Endothelial cell of umbilical vein (primary cell): ENCODE data around the gene C19orf44. TPM values are rescaled to one million over a fixed set of nuclear protein-coding genes. Genes with fewer than 3 reads are reported as not detected.

Experiments
- BruUV-seq: library from RNA; stranded (reverse); fragments of 400-500 nt; replicated peaks from 2 replicates; lab custom pipeline; 2021; lab: Mats Ljungman, UMichigan
- CTCF ChIA-PET: fragments of 300-600, 350-600 bp; sonication (Branson Sonifier 250); formaldehyde crosslinking; loops from one replicate; lab custom pipeline; 2021; ENCODE audit warnings: antibody characterized with exemption, inconsistent platforms; lab: Charles Lee
- POLR2A ChIA-PET: fragments of 300-600, 350-600 bp; sonication (Branson Sonifier 250); formaldehyde crosslinking; loops from one replicate; lab custom pipeline; 2021; ENCODE audit warnings: antibody characterized with exemption, inconsistent platforms; lab: Charles Lee
- DNase-seq: peaks from one replicate; pipeline ENCODE4 v3.0.0-alpha.2; 2011; ENCODE audit warnings: low read depth, low spot score
- FAIRE-seq: peaks from 2 replicates; lab custom pipeline; 2011; peaks lifted over from hg19 to GRCh38; lab: Jason Lieb, UNC
- H2AFZ ChIP-seq: 2 replicates; pipeline ENCODE4 v1.6.0; 2012; ENCODE audit warnings: low read depth, low read length, control low read depth, inconsistent platforms
- H3K27ac ChIP-seq: 2 replicates; pipeline ENCODE4 v1.5.1; 2011; ENCODE audit warnings: low read depth, mild to moderate bottlenecking, control low read depth, low read length, moderate library complexity; ENCODE audit not compliant: insufficient read depth
- H3K27me3 ChIP-seq, 2 experiments: 2 replicates each; pipeline versions ENCODE4 v1.6.0 to v1.6.1; 2011; ENCODE audit warnings: low read length in 2 of 2, mixed read lengths in 1 of 2; ENCODE audit not compliant: control insufficient read depth in 2 of 2, insufficient read depth in 2 of 2
- H3K36me3 ChIP-seq, 2 experiments: 2 replicates in 1 of 2; 3 replicates in 1 of 2; pipeline ENCODE4 v1.5.1; 2011; ENCODE audit warnings: low read length in 2 of 2, mild to moderate bottlenecking in 1 of 2, moderate library complexity in 1 of 2; ENCODE audit not compliant: control insufficient read depth in 2 of 2, insufficient read depth in 2 of 2; ENCODE audit errors: extremely low read depth in 1 of 2
- H3K4me1 ChIP-seq: 3 replicates; pipeline ENCODE4 v1.5.1; 2011; ENCODE audit warnings: mild to moderate bottlenecking, low read length; ENCODE audit not compliant: control insufficient read depth, insufficient read depth; ENCODE audit errors: extremely low read depth
- H3K4me2 ChIP-seq: 2 replicates; pipeline ENCODE4 v1.6.1; 2011; ENCODE audit warnings: low read length, control low read depth, mixed read lengths; ENCODE audit not compliant: insufficient read depth
- H3K4me3 ChIP-seq, 3 experiments: fragments of 200-600 bp in 1 of 3; sonication (generic), shearing (Covaris generic) in 1 of 3; replicated peaks in 1 of 3; 2 replicates each; pipeline ENCODE4 v1.5.1; 2011 to 2016; ENCODE audit warnings: control low read depth in 3 of 3, low read length in 3 of 3, mild to moderate bottlenecking in 2 of 3, inconsistent platforms in 1 of 3, low read depth in 1 of 3, moderate library complexity in 1 of 3; ENCODE audit not compliant: insufficient read depth in 1 of 3
- H3K79me2 ChIP-seq: 2 replicates; pipeline ENCODE4 v1.6.0; 2012; ENCODE audit warnings: low read length, inconsistent platforms; ENCODE audit not compliant: control insufficient read depth, insufficient read depth
- H3K9ac ChIP-seq: replicated peaks from 2 replicates; pipeline ENCODE3; 2011; ENCODE audit warnings: low read length, control low read depth; ENCODE audit not compliant: insufficient read depth; ENCODE audit errors: extremely low read depth
- H3K9me1 ChIP-seq: replicated peaks from 3 replicates; pipeline ENCODE4 v1.6.0; 2011; ENCODE audit warnings: mild to moderate bottlenecking, low read length; ENCODE audit not compliant: control insufficient read depth, insufficient read depth; ENCODE audit errors: extremely low read depth
- H3K9me3 ChIP-seq: replicated peaks from 2 replicates; pipeline ENCODE4 v1.5.1; 2012; ENCODE audit warnings: low read length, inconsistent platforms; ENCODE audit not compliant: control insufficient read depth, insufficient read depth
- H4K20me1 ChIP-seq: replicated peaks from 2 replicates; pipeline ENCODE3; 2011; ENCODE audit warnings: mild to moderate bottlenecking, low read length; ENCODE audit not compliant: control insufficient read depth, insufficient read depth; ENCODE audit errors: extremely low read depth
- EZH2 ChIP-seq: IDR thresholded peaks from 2 replicates; pipeline ENCODE4 v1.6.1; 2012; ENCODE audit warnings: borderline replicate concordance, low read depth, mild to moderate bottlenecking, moderate library complexity, low read length, inconsistent platforms; ENCODE audit not compliant: severe bottlenecking
- FOS ChIP-seq: IDR thresholded peaks from 2 replicates; pipeline ENCODE4 v1.6.1; 2011; ENCODE audit warnings: mild to moderate bottlenecking, low read length, moderate library complexity, borderline replicate concordance; ENCODE audit not compliant: insufficient read depth
- GATA2 ChIP-seq: IDR thresholded peaks from 2 replicates; pipeline ENCODE4 v1.7.0; 2011; ENCODE audit warnings: low read depth, mild to moderate bottlenecking, moderate library complexity, mixed read lengths, low read length; ENCODE audit not compliant: insufficient read length, insufficient read depth
- JUN ChIP-seq: IDR thresholded peaks from 2 replicates; pipeline ENCODE4 v1.6.1; 2011; ENCODE audit warnings: borderline replicate concordance, low read depth; ENCODE audit not compliant: insufficient read length, insufficient read depth
- MAX ChIP-seq: IDR thresholded peaks from 2 replicates; pipeline ENCODE4 v1.6.1; 2011; ENCODE audit not compliant: insufficient read depth, insufficient read length
- MYC ChIP-seq: IDR thresholded peaks from one replicate; pipeline ENCODE4 v1.6.1; 2011; ENCODE audit warnings: mild to moderate bottlenecking, low read depth, low read length
- POLR2A ChIP-seq: IDR thresholded peaks from 2 replicates; pipeline ENCODE4 v1.6.1; 2012; ENCODE audit warnings: low read depth, mild to moderate bottlenecking, control low read depth, low read length
- POLR2AphosphoS5 ChIP-seq: IDR thresholded peaks from 2 replicates; pipeline ENCODE4 v1.6.1; 2012; ENCODE audit warnings: low read depth, mild to moderate bottlenecking, control low read depth, low read length, moderate library complexity; ENCODE audit not compliant: insufficient read depth
- dilution Hi-C: fragments of 300-500 bp; cut with MboI; formaldehyde crosslinking; loops from one replicate; pipeline ENCODE4 v1.15.0; 2019; ENCODE audit warnings: low sequenced_read_pairs; ENCODE audit not compliant: extremely low pct_ligation_motif_present
- intact Hi-C: fragments of 100-400 bp; cut with micrococcal nuclease; formaldehyde crosslinking; loops from one replicate; pipeline ENCODE4 v1.10.0; 2022
- polyA plus RNA-seq, 4 experiments: library from polyadenylated mRNA; depleted of rRNA in 3 of 4; stranded (reverse) in 3 of 4; unstranded in 1 of 4; fragments of >200 nt; gene quantifications; 2 replicates each; pipeline versions ENCODE4 v1.2.1 to v1.2.3, GENCODE V29; 2011 to 2012; ENCODE audit warnings: missing spikeins in 1 of 4
- total RNA-seq: library from RNA; stranded (reverse); gene quantifications from 2 replicates; pipeline ENCODE4 v1.2.3, GENCODE V29; 2021
- TF ChIP-seq, protein P1 (sequence below), 2 donors: IDR thresholded peaks; 1 replicate in 1 of 2; 2 replicates in 1 of 2; pipeline ENCODE4 v1.5.1; 2011; ENCODE audit warnings: low read length in 2 of 2, mild to moderate bottlenecking in 2 of 2, moderate library complexity in 2 of 2, control low read depth in 1 of 2, inconsistent platforms in 1 of 2, low read depth in 1 of 2; ENCODE audit not compliant: insufficient read depth in 1 of 2; ENCODE audit errors: extremely low read depth in 1 of 2

Gene C19orf44
- total and polyA plus RNA-seq, 2 donors (not counting 3 experiments of a cell fraction or from before 2014, with no cell fraction given): 3.5 to 4.3 TPM

DNA sequence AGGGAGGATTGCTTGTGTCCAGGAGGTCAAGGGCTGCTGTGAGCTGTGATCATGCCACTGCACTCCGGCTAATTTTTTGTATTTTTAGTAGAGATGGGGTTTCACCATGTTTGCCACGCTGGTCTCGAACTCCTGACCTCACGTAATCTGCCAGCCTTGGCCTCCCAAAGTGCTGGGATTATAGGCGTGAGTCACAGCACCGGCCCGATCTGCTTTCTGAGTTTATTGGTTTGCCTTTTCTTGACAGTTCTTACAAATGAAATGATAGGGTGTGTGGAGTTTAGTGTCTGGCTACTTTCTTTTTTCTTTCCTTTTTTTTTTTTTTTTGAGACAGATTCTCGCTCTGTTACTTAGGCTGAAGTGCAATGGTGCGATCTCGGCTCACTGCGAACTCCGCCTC is 848 bp downstream of the C19orf44 start:
- H3K4me1 ChIP-seq: peaks cover 7% of the 10 kb centered on the region
- peak overlapping the region; percentile 83 for H3K4me2 ChIP-seq
- H3K27ac ChIP-seq: no peak overlapping the region
- FAIRE-seq (no peak), DNase-seq (no peak)
- ChIA-PET CTCF (interaction anchor here (0.6 to 2.1 kb wide), 3 partner anchors 10 to 55 kb away, joined by 3 to 18 read pairs (median 3); no protein-coding TSS in a partner anchor), POLR2A (interaction anchor here (0.6 to 1.4 kb wide), 2 partner anchors 163 to 278 kb away, joined by 4 to 5 read pairs; partner anchors contain the start of gene SMIM7)
- peak overlapping the region in 2 of 3 experiments; percentile 80 to 87 for H3K4me3 ChIP-seq
- H3K79me2 ChIP-seq: peaks cover 2% of the 10 kb centered on the region
- dilution Hi-C loops: no loop called here
- H3K27me3 ChIP-seq: no peaks in the 10 kb centered on the region
- H3K9me3 ChIP-seq: no peaks in the 10 kb centered on the region
- H2AFZ ChIP-seq: peak overlapping the region; percentile 98
- intact Hi-C loops: loop anchor here (2.0 to 5.0 kb wide), 2 partner anchors 50 to 60 kb away; no protein-coding TSS in a partner anchor
- no peaks in the 10 kb centered on the region for H4K20me1 ChIP-seq
- BruUV-seq: no TSS peak
- no peak overlapping the region for H3K9ac ChIP-seq
- TF ChIP-seq, protein P1, sequence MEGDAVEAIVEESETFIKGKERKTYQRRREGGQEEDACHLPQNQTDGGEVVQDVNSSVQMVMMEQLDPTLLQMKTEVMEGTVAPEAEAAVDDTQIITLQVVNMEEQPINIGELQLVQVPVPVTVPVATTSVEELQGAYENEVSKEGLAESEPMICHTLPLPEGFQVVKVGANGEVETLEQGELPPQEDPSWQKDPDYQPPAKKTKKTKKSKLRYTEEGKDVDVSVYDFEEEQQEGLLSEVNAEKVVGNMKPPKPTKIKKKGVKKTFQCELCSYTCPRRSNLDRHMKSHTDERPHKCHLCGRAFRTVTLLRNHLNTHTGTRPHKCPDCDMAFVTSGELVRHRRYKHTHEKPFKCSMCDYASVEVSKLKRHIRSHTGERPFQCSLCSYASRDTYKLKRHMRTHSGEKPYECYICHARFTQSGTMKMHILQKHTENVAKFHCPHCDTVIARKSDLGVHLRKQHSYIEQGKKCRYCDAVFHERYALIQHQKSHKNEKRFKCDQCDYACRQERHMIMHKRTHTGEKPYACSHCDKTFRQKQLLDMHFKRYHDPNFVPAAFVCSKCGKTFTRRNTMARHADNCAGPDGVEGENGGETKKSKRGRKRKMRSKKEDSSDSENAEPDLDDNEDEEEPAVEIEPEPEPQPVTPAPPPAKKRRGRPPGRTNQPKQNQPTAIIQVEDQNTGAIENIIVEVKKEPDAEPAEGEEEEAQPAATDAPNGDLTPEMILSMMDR (IDR thresholded peaks at IDR 0.05; ENCODE audit: extremely low read depth in 1 of 2, insufficient read depth in 1 of 2, low read depth in 1 of 2, low read length in 2 of 2): no peak
- TF ChIP-seq FOS (no peak), JUN (no peak), GATA2 (no peak), POLR2A (no peak), MAX (no peak), MYC (no peak), EZH2 (no peak), POLR2AphosphoS5 (no peak)
- H3K36me3 ChIP-seq: no peaks in the 10 kb centered on the region
- H3K9me1 ChIP-seq: no peaks in the 10 kb centered on the region
